GM23248 (cell line): ENCODE results near the gene CFAP92. TPM values are rescaled to one million over a fixed set of nuclear protein-coding genes. Genes with fewer than 3 reads are reported as not detected.

Experiments used
- DNase-seq: peaks from one replicate; pipeline ENCODE4 v3.0.0-alpha.2; 2015
- H2AFZ ChIP-seq: fragments of 200-600 bp; sonication (generic); 2 replicates; pipeline ENCODE4 v1.6.1; 2016; ENCODE audit warnings: antibody characterized with exemption
- H3F3A ChIP-seq: fragments of 200-600 bp; sonication (generic); 2 replicates; pipeline ENCODE4 v1.6.1; 2016; ENCODE audit warnings: mild to moderate bottlenecking, antibody characterized with exemption, mixed run types; ENCODE audit not compliant: insufficient read depth
- H3K27ac ChIP-seq: fragments of 200-600 bp; sonication (generic); 2 replicates; pipeline ENCODE4 v1.5.1; 2016; ENCODE audit warnings: mild to moderate bottlenecking
- H3K27me3 ChIP-seq: fragments of 200-600 bp; sonication (generic); replicated peaks from 2 replicates; pipeline ENCODE4 v1.6.1; 2016; ENCODE audit warnings: mild to moderate bottlenecking; ENCODE audit not compliant: insufficient read depth
- H3K36me3 ChIP-seq: fragments of 200-600 bp; sonication (generic); 2 replicates; pipeline ENCODE4 v1.6.1; 2016; ENCODE audit warnings: low read depth, mild to moderate bottlenecking
- H3K4me1 ChIP-seq: fragments of 200-600 bp; sonication (generic); 2 replicates; pipeline ENCODE4 v1.6.1; 2016; ENCODE audit warnings: mild to moderate bottlenecking; ENCODE audit not compliant: insufficient read depth
- H3K4me2 ChIP-seq: fragments of 200-600 bp; sonication (generic); one replicate; pipeline ENCODE4 v1.6.1; 2016; ENCODE audit warnings: mild to moderate bottlenecking; ENCODE audit not compliant: unreplicated experiment
- H3K4me3 ChIP-seq: fragments of 200-600 bp; sonication (generic); 2 replicates; pipeline ENCODE4 v1.5.1; 2016; ENCODE audit warnings: mild to moderate bottlenecking
- H3K79me2 ChIP-seq: fragments of 200-600 bp; sonication (generic); 2 replicates; pipeline ENCODE4 v1.6.1; 2016; ENCODE audit warnings: mild to moderate bottlenecking; ENCODE audit not compliant: insufficient read depth
- H3K9ac ChIP-seq: fragments of 200-600 bp; sonication (generic); 2 replicates; pipeline ENCODE4 v1.6.1; 2016; ENCODE audit warnings: mild to moderate bottlenecking
- H3K9me2 ChIP-seq: fragments of 200-600 bp; sonication (generic); 2 replicates; pipeline ENCODE4 v1.6.1; 2016; ENCODE audit warnings: mixed run types, mild to moderate bottlenecking, moderate library complexity; ENCODE audit not compliant: insufficient read depth
- H3K9me3 ChIP-seq: fragments of 200-600 bp; sonication (generic); one replicate; pipeline ENCODE4 v1.6.1; 2017; ENCODE audit warnings: low read depth
- H4K20me1 ChIP-seq: fragments of 200-600 bp; sonication (generic); 2 replicates; pipeline ENCODE4 v1.6.0; 2016; ENCODE audit not compliant: insufficient read depth
- EZH2 ChIP-seq: fragments of 200-600 bp; sonication (generic); IDR thresholded peaks from 2 replicates; pipeline ENCODE4 v1.6.1; 2018; ENCODE audit warnings: antibody characterized with exemption, mild to moderate bottlenecking; ENCODE audit not compliant: insufficient read depth, poor library complexity, severe bottlenecking
- EZH2phosphoT487 ChIP-seq: fragments of 200-600 bp; sonication (generic); IDR thresholded peaks from 2 replicates; pipeline ENCODE4 v1.6.1; 2018; ENCODE audit warnings: antibody characterized with exemption, moderate library complexity, mild to moderate bottlenecking, low read depth; ENCODE audit not compliant: insufficient read depth
- whole genome bisulfite sequencing, 2 experiments: methylation state at CpG; one replicate each; pipeline ENCODE4 v1.1.6; 2015 to 2017; ENCODE audit warnings: low lambda C conversion rate in 2 of 2, low coverage in 1 of 2; ENCODE audit errors: missing lambda C conversion rate in 2 of 2; 5-methylcytosine and 5-hydroxymethylcytosine counted together
- in situ Hi-C: fragments of 300-500 bp; cut with MboI; formaldehyde crosslinking; loops from 2 replicates; pipeline ENCODE4 v1.15.0; 2020
- polyA plus RNA-seq: library from polyadenylated mRNA; unstranded; fragments of >200 nt; fragmentation: Nextera tagmentation; extraction: Ambion mirVana; gene quantifications from 2 replicates; pipeline ENCODE4 v1.2.1, GENCODE V29; 2016
- total RNA-seq: library from RNA; depleted of rRNA; stranded (reverse); fragments of >200 nt; shearing (Covaris generic); gene quantifications from 2 replicates; pipeline ENCODE4 v1.2.3, GENCODE V29; 2014

CFAP92 gene
- total and polyA plus RNA-seq, 2 experiments from 2014 or later: not detected

DNA sequence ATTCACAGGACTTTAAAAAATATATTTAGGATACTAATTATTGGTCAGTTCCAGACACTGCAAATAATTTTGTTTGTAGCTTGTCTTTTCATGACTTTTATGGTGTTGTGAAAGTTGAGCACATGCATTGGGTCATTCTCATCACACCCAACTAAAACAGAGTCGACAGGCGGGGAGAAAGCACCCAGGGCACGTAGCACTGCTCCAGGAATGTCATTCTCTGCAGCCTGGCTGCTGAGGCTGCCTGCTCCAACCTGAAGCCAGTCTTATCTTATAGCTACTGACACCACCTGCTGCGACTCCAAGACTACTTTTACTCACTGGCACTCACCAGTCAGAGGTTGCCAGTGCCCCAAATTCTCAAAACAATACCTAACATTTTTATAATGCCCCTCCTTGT, 57.5 kb downstream of the CFAP92 start:
- DNase-seq: no peak
- Histone ChIP-seq H3K9me3 (no peaks in the 10 kb centered on the region), H3K9me2 (no peaks in the 10 kb centered on the region), H3K9ac (no peak overlapping the region), H3K4me3 (no peak overlapping the region), H3K36me3 (no peaks in the 10 kb centered on the region), H4K20me1 (no peaks in the 10 kb centered on the region), H3K27me3 (peaks cover 54% of the 10 kb centered on the region), H3K79me2 (no peaks in the 10 kb centered on the region), H3F3A (no peaks in the 10 kb centered on the region), H3K27ac (no peak overlapping the region), H3K4me2 (no peak overlapping the region), H3K4me1 (no peaks in the 10 kb centered on the region), H2AFZ (no peak overlapping the region)
- TF ChIP-seq EZH2 (no peak), EZH2phosphoT487 (no peak)
- 40 to 42% methylated on average over 4 of the region's 4 CpGs for WGBS, 2 experiments
- in situ Hi-C loops: no loop called here

DNA sequence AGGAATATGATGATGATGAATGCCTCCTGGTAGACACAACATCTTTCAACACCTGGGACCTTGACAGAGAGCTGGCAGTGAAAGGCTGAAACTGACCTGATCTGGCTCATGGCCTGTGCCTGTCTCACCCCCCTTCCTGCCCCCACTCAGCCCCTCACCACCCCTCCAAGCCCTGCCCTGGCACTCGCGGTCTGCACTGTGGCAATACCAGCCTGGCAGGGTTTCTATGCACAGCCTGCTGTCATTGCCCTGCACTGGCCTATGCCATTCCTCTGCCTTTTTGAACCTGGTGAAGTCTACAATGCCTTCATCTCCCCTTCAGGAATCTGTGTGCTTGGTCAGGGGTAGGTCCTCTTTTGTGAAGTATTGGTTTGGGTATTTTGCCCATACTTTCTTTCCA, 58.0 kb downstream of the CFAP92 start:
- no peaks in the 10 kb centered on the region for H3K79me2 ChIP-seq
- no peak for DNase-seq
- H3K27me3 ChIP-seq: peaks cover 51% of the 10 kb centered on the region
- no peak overlapping the region for H3K4me3 ChIP-seq
- in situ Hi-C loops: no loop called here
- H3F3A ChIP-seq: no peaks in the 10 kb centered on the region
- H3K27ac ChIP-seq: no peak overlapping the region
- no peak overlapping the region for H3K9ac ChIP-seq
- H3K4me2 ChIP-seq: no peak overlapping the region
- no peaks in the 10 kb centered on the region for H3K9me3 ChIP-seq
- WGBS, 2 experiments: 27 to 60% methylated on average over 2 of the region's 2 CpGs
- TF ChIP-seq EZH2phosphoT487 (no peak), EZH2 (no peak)
- H3K4me1 ChIP-seq: no peaks in the 10 kb centered on the region
- no peaks in the 10 kb centered on the region for H3K36me3 ChIP-seq
- H4K20me1 ChIP-seq: no peaks in the 10 kb centered on the region
- H3K9me2 ChIP-seq: no peaks in the 10 kb centered on the region
- no peak overlapping the region for H2AFZ ChIP-seq

GRCh38 chr3:128933922-128934253, 60.0 kb downstream of the CFAP92 start:
- H2AFZ ChIP-seq: no peak overlapping the region
- 94 to 100% methylated on average over 2 of the region's 2 CpGs for WGBS, 2 experiments

GRCh38 chr3:128933213-128933921, 60.5 kb downstream of the CFAP92 start:
- no peak for DNase-seq
- Histone ChIP-seq H3K79me2 (no peaks in the 10 kb centered on the region), H3F3A (no peaks in the 10 kb centered on the region), H3K36me3 (no peaks in the 10 kb centered on the region), H3K27ac (no peak overlapping the region), H3K9me3 (peaks cover 4% of the 10 kb centered on the region), H3K9me2 (no peaks in the 10 kb centered on the region), H3K27me3 (peaks cover 28% of the 10 kb centered on the region), H2AFZ (no peak overlapping the region), H3K4me2 (no peak overlapping the region), H4K20me1 (no peaks in the 10 kb centered on the region), H3K9ac (no peak overlapping the region), H3K4me3 (no peak overlapping the region), H3K4me1 (no peaks in the 10 kb centered on the region)
- in situ Hi-C loops: no loop called here
- TF ChIP-seq EZH2 (no peak), EZH2phosphoT487 (no peak)
- WGBS, 2 experiments: 57 to 60% methylated on average over 8 to 9 of the region's 9 CpGs

More at GRCh38 chr3:128933922-128934253, 60.0 kb downstream of the CFAP92 start:
- no peak for DNase-seq
- Histone ChIP-seq H3K9me3 (peaks cover 4% of the 10 kb centered on the region), H3K4me1 (no peaks in the 10 kb centered on the region), H3K27me3 (peaks cover 32% of the 10 kb centered on the region), H3K36me3 (no peaks in the 10 kb centered on the region), H3K9ac (no peak overlapping the region), H3K4me3 (no peak overlapping the region), H4K20me1 (no peaks in the 10 kb centered on the region), H3K9me2 (no peaks in the 10 kb centered on the region), H3K4me2 (no peak overlapping the region), H3K79me2 (no peaks in the 10 kb centered on the region), H3F3A (no peaks in the 10 kb centered on the region), H3K27ac (no peak overlapping the region)
- TF ChIP-seq EZH2phosphoT487 (no peak), EZH2 (no peak)
- in situ Hi-C loops: no loop called here
